Activated naive CD4-positive, alpha-beta T cell treated with anti-CD3 and anti-CD28 coated beads, Interleukin-2, amount 50 U/mL, for 24 hours (primary cell): ENCODE results near the gene PLPP6.
A peak's percentile ranks its signal among the peaks of the same experiment; 100 is the strongest.

ENCODE experiments used
- H3K27ac Mint-ChIP-seq: one replicate; pipeline ENCODE4 v1.8.0; 2021; ENCODE audit warnings: mild to moderate bottlenecking, mixed read lengths
- H3K27me3 Mint-ChIP-seq: one replicate; pipeline ENCODE4 v1.8.0; 2021; ENCODE audit warnings: mixed read lengths
- H3K36me3 Mint-ChIP-seq: one replicate; pipeline ENCODE4 v1.8.0; 2021; ENCODE audit warnings: mixed read lengths
- H3K4me1 Mint-ChIP-seq: one replicate; pipeline ENCODE4 v1.8.0; 2021; ENCODE audit warnings: mixed read lengths
- H3K4me3 Mint-ChIP-seq: one replicate; pipeline ENCODE4 v1.8.0; 2021; ENCODE audit warnings: mild to moderate bottlenecking, mixed read lengths
- H3K9me3 Mint-ChIP-seq: one replicate; pipeline ENCODE4 v1.8.0; 2021; ENCODE audit warnings: mixed read lengths

Gene PLPP6

DNA sequence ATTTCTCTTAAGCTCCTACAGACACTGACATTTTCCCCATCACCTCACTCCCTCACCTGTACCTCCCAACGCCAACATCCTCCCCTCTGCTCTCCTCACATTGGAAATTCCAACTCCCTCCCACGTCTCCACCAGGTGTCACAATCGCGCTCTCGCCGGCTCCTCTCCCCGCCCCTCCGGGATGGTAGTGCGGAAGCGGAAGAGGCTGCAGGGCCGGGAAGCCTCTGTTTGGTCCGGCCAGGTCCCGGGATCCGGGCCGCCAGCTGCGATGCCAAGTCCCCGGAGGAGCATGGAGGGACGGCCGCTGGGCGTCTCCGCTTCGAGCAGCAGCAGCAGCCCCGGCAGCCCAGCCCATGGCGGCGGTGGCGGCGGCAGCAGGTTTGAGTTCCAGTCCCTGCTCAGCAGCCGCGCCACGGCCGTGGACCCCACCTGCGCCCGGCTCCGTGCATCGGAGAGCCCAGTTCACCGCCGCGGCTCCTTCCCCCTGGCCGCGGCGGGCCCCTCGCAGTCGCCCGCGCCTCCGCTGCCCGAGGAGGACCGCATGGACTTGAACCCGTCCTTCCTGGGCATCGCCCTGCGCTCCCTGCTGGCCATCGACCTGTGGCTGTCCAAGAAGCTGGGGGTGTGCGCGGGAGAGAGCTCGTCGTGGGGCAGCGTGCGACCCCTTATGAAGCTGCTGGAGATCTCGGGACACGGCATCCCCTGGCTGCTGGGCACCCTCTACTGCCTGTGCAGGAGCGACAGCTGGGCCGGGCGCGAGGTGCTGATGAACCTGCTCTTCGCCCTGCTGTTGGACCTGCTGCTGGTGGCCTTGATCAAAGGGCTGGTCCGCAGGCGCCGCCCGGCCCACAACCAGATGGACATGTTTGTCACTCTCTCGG, at the start of gene PLPP6:
PLPP6 (plus strand) TSS at position 187 of the 881 bp plus-strand sequence; CDS start at position 269, 82 bp downstream.
- Mint-ChIP-seq H3K4me3 (peak within 1 kb of the TSS; percentile 96), H3K4me1 (peaks cover 58% of the 10 kb centered on the region), H3K27ac (peak within 1 kb of the TSS; percentile 98), H3K9me3 (no peaks in the 10 kb centered on the region), H3K27me3 (no peaks in the 10 kb centered on the region), H3K36me3 (no peaks in the 10 kb centered on the region)

DNA sequence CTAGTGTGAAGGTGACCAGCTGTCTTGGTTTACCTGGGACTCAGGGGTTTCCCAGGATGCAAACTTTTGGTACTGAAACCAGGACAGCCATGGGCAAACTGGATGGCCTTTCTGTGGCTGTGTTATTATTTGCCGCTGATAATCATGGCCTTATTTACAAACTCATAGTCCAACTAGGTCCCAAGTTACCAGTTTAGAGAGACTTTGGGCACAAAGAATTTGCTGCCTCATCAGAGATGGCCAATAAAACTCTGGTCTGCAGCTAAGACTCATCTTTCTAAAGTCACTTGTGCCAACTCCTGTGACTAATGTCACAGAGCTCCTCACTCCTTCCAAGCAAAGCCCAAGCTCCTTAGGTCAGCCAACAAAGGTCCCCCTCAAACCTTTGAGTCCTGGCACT, 47.5 kb upstream of the PLPP6 start:
- Mint-ChIP-seq H3K27me3 (no peaks in the 10 kb centered on the region), H3K27ac (no peak overlapping the region), H3K4me1 (peaks cover 16% of the 10 kb centered on the region), H3K4me3 (no peak overlapping the region), H3K9me3 (no peaks in the 10 kb centered on the region), H3K36me3 (no peaks in the 10 kb centered on the region)

DNA sequence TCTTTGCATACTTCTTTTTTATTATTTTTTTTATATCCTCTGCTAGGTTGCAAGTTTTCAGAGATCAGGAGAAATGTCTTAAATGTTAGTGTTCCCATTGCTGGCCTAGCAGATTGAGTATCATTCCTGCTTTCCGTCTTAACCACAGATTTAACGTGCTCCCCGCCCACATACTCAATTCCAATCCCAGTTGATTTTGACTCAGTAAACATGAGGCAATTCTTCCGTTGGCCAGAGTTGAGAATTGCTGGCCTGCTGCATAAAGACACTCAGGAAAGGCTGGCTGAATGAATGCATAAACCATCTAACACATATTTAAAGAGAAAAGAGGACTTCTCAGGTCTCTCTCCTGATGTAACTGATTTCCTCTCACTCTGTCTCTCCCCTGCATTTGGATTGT, 46.8 kb upstream of the PLPP6 start:
- Mint-ChIP-seq H3K27me3 (no peaks in the 10 kb centered on the region), H3K36me3 (no peaks in the 10 kb centered on the region), H3K4me1 (peaks cover 22% of the 10 kb centered on the region), H3K27ac (no peak overlapping the region), H3K9me3 (no peaks in the 10 kb centered on the region), H3K4me3 (no peak overlapping the region)

DNA sequence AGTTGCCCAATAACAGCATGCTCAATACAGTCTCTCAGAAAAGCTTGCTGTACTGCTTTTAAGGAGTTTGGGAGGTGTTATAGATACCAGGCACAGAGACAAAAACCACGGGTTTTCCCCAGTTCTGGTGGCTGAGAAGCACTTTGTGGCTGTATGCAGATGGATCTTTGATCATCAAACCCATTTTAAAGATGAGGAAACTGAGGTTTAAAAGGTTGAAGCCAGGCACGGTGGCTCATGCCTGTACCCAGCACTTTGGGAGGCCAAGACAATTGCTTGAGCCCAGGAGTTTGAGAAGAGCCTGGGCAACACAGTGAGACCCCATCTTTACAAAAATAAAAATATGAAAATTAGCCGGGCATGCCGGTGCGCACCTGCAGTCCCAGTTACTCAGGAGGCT, 46.3 kb upstream of the PLPP6 start:
- peaks cover 26% of the 10 kb centered on the region for H3K4me1 Mint-ChIP-seq
- H3K36me3 Mint-ChIP-seq: no peaks in the 10 kb centered on the region
- H3K27ac Mint-ChIP-seq: no peak overlapping the region
- H3K27me3 Mint-ChIP-seq: no peaks in the 10 kb centered on the region
- H3K9me3 Mint-ChIP-seq: no peaks in the 10 kb centered on the region
- no peak overlapping the region for H3K4me3 Mint-ChIP-seq

DNA sequence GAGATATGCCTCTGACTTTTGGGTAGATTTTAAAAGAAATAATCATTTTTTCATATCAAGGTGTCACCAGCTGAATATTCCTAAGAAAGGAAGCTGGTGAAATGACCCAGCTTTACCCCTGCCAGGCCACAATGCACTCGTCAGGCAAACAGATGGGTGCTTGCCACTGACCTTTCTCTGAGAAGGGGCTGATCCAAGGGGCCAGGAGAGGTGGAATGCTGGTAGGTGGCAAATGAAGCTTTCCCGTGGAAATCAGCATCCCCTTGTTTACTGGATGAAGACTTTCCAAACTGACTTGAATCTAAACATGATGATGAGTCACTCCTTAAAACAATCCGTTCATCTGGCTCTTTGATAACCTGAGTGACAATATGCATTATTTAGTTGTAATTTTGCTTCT, 44.3 kb upstream of the PLPP6 start:
- Mint-ChIP-seq H3K9me3 (no peaks in the 10 kb centered on the region), H3K36me3 (no peaks in the 10 kb centered on the region), H3K4me1 (peaks cover 26% of the 10 kb centered on the region), H3K27ac (no peak overlapping the region), H3K4me3 (no peak overlapping the region), H3K27me3 (no peaks in the 10 kb centered on the region)

DNA sequence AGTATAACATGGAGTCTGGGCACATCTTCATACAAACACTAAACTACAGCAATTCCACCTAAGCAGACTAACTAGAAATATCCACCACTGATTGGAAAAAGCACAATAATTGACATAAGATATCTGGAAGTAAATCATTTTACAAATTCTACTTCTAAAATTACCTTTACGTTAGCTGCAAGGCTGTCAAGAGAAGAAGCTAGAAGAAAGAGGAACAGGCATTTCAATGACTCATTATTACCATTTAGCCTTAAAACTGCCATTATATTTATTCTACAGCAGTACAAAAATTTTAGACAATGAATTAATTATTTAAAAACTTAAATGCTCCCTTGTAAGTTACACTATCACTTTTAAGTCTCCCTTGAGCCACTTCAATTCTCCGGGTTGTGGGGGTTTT, 43.4 kb upstream of the PLPP6 start:
- Mint-ChIP-seq H3K4me3 (no peak overlapping the region), H3K27me3 (no peaks in the 10 kb centered on the region), H3K27ac (no peak overlapping the region), H3K4me1 (peaks cover 26% of the 10 kb centered on the region), H3K36me3 (no peaks in the 10 kb centered on the region), H3K9me3 (no peaks in the 10 kb centered on the region)

DNA sequence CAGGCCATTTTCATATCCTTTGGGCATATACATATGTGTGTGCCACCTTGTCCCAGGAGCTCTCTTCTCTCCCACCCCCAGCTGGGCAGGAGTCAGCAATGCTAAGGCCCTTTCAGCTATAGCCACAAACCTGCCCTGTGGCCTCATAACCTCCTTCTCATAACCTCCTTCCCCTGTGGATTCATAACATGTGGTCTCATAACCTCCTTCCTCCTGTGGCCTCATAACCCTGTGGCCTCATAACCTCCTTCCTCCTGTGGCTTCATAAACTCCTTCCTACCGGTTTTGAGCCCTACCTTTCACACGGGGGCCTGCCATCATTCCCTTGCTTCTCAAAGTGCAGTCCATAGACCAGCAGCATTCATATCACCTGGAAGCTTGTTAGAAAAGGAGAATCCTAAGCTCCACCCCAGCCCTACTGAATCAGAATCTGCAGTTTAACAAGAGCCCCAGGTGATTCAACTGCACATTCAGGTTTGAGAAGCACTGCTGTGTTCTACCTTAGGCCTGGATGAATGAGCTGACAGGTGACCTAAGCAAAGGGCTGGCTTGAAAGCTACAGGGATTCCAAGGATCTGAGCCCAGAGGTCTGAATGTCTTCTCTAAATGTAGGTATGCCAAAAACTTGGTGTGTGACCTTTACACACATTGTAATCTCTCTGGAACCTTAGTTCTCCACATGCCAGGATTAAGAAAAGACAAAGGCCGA, 41.9 kb upstream of the PLPP6 start:
- peak overlapping the region; percentile 17 for H3K27ac Mint-ChIP-seq
- H3K27me3 Mint-ChIP-seq: no peaks in the 10 kb centered on the region
- H3K4me3 Mint-ChIP-seq: no peak overlapping the region
- H3K9me3 Mint-ChIP-seq: no peaks in the 10 kb centered on the region
- peaks cover 21% of the 10 kb centered on the region for H3K4me1 Mint-ChIP-seq
- no peaks in the 10 kb centered on the region for H3K36me3 Mint-ChIP-seq

DNA sequence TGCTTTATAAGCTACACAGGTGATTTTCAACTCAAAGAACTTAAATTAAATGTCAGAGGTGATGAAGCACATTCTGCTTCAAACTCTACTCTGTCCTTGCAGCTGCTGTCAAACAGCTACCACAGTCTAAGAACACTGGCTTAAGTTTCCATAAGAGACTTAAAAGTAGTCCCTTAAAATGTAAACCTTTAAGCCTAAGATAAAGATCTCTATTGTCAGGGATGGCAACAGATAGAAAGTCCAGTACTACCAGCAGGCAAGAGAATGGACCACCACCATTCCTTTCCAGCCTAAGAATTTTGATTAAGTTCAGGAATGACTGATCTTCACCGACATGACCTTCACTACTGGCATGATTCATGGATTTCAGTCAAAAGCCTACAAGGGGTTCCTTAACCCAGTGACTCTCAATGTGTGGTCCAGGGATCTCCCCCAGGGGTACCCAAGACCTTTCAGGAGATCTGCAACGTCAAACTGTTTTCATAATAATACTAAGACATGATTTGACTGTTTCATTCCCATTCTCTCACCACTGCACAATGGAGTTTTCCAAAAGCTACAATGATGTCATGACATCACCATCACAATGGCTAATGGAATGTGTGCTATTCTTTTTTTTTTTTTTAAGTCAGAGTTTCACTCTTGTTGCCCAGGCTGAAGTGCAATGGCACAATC, 41.1 kb upstream of the PLPP6 start:
- peaks cover 16% of the 10 kb centered on the region for H3K4me1 Mint-ChIP-seq
- no peak overlapping the region for H3K4me3 Mint-ChIP-seq
- no peaks in the 10 kb centered on the region for H3K9me3 Mint-ChIP-seq
- no peaks in the 10 kb centered on the region for H3K36me3 Mint-ChIP-seq
- no peaks in the 10 kb centered on the region for H3K27me3 Mint-ChIP-seq
- no peak overlapping the region for H3K27ac Mint-ChIP-seq

DNA sequence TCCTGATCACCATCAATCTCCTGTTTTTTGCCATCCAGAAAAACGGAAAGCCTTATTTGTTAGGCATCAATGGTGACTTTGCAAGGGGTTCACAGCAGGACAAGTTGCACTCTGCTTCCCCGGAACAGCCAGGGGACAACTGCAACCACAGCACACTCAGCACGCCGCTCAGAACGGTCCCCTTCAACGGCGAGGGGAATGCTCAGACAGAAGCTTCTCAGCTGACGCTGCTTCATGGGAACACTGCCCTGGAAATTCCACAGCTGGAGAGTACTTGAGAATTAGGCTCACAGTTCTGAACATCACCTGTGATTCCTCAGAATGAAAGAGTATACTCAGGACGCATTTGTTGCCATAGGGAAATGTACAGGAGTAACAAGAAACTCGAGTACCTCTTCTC, 40.1 kb upstream of the PLPP6 start:
- Mint-ChIP-seq H3K4me3 (no peak overlapping the region), H3K27ac (no peak overlapping the region), H3K27me3 (no peaks in the 10 kb centered on the region), H3K4me1 (peaks cover 16% of the 10 kb centered on the region), H3K36me3 (no peaks in the 10 kb centered on the region), H3K9me3 (no peaks in the 10 kb centered on the region)

DNA sequence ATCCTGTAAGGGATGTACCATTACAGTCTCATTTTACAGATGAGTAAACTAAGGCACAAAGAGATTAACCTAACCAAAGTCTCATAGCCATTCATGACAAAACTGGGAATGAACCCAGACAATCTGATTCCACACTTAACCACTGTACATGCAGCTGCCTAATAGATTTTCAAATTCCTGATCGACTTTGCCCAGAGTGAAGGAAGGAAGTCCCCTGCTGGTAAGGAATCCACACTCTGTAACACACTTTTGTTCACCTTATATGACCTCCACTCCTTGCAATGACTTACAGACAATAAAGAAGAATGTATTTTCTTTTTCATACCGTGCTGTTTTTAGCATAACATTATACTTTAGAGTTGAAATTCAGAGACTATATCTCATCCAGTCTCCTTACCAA, 31.3 kb upstream of the PLPP6 start:
- Mint-ChIP-seq H3K27ac (no peak overlapping the region), H3K4me1 (peaks cover 8% of the 10 kb centered on the region), H3K36me3 (no peaks in the 10 kb centered on the region), H3K27me3 (no peaks in the 10 kb centered on the region), H3K4me3 (no peak overlapping the region), H3K9me3 (no peaks in the 10 kb centered on the region)

DNA sequence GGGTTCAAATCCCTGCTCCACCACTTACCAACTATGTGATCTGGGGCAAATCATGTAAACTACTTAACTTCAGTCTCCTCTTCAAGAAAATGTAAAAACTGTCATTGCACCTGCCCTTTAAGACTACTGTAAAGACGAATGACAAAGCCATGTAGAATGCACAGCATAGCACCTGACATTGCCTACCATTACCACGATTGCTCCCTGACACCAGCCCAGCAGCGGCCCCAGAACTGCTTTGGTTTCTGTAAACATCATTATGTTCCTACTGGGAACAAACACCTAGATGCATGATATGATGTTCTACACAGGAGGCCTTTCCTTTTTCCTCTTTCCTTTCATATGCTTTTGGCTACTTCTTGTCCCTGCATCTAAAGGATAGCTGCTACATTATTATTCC, 23.1 kb upstream of the PLPP6 start:
- Mint-ChIP-seq H3K36me3 (no peaks in the 10 kb centered on the region), H3K4me1 (peaks cover 10% of the 10 kb centered on the region), H3K9me3 (no peaks in the 10 kb centered on the region), H3K4me3 (no peak overlapping the region), H3K27ac (no peak overlapping the region), H3K27me3 (no peaks in the 10 kb centered on the region)

DNA sequence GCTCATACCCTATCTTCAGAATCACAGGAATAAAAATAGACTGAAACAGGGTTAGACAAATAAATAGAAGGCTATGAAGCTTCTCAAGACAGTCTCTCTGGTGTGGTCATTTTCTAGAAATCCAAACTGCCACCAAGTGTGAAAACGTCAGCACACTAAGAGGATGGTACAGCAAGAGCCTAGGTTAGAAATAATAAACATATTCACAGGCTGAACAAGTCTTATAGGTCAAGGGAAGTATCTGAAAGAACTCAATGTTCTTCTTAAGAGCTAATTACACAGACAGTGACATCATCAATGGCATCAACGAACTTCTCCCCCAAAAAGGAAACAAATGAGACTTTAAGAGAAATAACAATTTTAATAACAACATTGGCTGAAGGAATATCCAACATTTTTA, 22.7 kb upstream of the PLPP6 start:
- no peak overlapping the region for H3K27ac Mint-ChIP-seq
- peaks cover 10% of the 10 kb centered on the region for H3K4me1 Mint-ChIP-seq
- no peak overlapping the region for H3K4me3 Mint-ChIP-seq
- no peaks in the 10 kb centered on the region for H3K36me3 Mint-ChIP-seq
- no peaks in the 10 kb centered on the region for H3K27me3 Mint-ChIP-seq
- no peaks in the 10 kb centered on the region for H3K9me3 Mint-ChIP-seq

DNA sequence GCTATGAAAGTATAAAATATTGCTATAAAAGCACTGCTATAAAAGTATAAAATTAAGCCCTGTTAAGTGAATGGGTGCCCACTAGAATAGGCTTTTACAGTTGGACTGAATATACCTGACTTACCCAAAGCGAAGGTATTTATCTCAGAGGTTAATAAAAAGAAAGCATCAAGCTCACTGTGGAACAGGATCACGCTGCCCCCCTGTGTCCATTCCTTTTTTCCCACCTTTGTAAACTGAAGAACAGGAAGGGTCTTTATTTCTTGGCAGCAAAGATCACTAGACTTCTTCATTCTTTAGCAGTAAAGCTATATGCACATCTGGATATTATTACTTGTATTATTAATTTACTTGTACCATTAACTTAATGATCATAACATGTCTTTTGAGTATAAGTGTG, 22.1 kb upstream of the PLPP6 start:
- Mint-ChIP-seq H3K9me3 (no peaks in the 10 kb centered on the region), H3K4me1 (peaks cover 10% of the 10 kb centered on the region), H3K27ac (no peak overlapping the region), H3K27me3 (no peaks in the 10 kb centered on the region), H3K4me3 (no peak overlapping the region), H3K36me3 (no peaks in the 10 kb centered on the region)

DNA sequence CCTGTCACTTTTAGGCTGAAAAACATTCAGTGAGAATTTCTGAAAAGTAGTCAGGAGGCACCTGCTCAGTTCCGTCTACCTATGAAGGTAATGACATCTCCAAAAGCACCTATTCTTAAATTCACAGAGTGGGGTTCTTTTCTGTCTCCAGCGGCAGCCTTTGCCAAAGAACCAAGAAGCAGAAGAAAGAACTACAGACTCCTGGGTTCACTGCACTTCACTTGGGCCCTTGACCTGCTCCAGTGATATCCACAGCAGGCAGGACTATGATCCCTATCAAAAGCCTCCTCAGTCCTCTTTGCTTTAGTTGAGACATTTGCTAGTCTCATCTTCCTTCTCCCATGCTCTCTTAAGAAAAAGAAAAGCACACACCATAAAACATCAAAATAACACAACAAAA, 19.7 kb upstream of the PLPP6 start:
- no peak overlapping the region for H3K27ac Mint-ChIP-seq
- H3K36me3 Mint-ChIP-seq: no peaks in the 10 kb centered on the region
- H3K27me3 Mint-ChIP-seq: no peaks in the 10 kb centered on the region
- H3K4me1 Mint-ChIP-seq: peaks cover 10% of the 10 kb centered on the region
- H3K4me3 Mint-ChIP-seq: no peak overlapping the region
- H3K9me3 Mint-ChIP-seq: no peaks in the 10 kb centered on the region

DNA sequence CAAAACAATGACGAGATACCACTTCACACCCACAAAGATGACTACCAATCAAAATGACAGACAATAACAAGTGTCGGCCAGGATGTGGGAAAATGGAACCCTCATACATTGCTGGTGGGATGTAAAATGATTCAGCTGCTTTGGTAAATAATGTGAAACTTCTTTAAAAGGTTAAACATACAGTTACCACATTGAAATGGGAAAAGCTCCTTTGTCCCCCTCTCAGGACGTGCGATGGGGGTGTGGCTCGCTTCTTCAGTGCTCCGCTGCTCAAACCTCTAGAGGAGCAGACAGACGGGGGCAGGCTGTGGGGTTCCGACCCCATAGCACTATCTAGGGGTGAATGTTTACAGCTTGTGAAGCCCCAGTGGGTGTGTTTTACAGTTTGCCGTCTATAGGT, 8.0 kb upstream of the PLPP6 start:
- H3K27ac Mint-ChIP-seq: no peak overlapping the region
- no peaks in the 10 kb centered on the region for H3K4me1 Mint-ChIP-seq
- no peaks in the 10 kb centered on the region for H3K27me3 Mint-ChIP-seq
- peaks cover 2% of the 10 kb centered on the region for H3K36me3 Mint-ChIP-seq
- no peak overlapping the region for H3K4me3 Mint-ChIP-seq
- no peaks in the 10 kb centered on the region for H3K9me3 Mint-ChIP-seq

DNA sequence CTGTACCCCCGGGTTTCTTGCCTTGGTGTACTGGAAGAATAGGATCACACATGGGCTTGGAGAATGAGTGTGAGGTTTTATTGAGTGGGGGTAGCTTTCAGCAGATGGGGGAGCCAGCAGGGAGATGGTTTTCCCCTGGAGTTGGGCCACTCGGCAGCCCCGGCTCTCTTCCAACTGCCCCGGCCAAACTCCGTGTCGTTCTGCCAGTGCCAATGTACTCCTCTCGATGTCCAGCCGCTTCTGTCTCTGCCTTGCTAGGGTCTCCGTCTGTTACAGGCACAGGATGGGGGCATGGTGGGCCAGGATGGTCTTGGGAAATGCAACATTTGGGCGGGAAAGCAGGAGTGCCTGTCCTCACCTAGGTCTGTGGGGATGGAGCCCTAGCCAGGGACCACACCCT, 7.6 kb upstream of the PLPP6 start:
- Mint-ChIP-seq H3K36me3 (peaks cover 2% of the 10 kb centered on the region), H3K4me1 (no peaks in the 10 kb centered on the region), H3K27me3 (no peaks in the 10 kb centered on the region), H3K27ac (no peak overlapping the region), H3K4me3 (no peak overlapping the region), H3K9me3 (no peaks in the 10 kb centered on the region)
